NCI-H2107 treated with DMSO at 0.1 percent for 48 hours (cell line): ENCODE measurements around the gene ARPC4.

ENCODE experiments used
- DNase-seq: peaks from one replicate; lab custom pipeline; 2025; ENCODE audit not compliant: unreplicated experiment; lab: John Stamatoyannopoulos, UW

Gene ARPC4

DNA sequence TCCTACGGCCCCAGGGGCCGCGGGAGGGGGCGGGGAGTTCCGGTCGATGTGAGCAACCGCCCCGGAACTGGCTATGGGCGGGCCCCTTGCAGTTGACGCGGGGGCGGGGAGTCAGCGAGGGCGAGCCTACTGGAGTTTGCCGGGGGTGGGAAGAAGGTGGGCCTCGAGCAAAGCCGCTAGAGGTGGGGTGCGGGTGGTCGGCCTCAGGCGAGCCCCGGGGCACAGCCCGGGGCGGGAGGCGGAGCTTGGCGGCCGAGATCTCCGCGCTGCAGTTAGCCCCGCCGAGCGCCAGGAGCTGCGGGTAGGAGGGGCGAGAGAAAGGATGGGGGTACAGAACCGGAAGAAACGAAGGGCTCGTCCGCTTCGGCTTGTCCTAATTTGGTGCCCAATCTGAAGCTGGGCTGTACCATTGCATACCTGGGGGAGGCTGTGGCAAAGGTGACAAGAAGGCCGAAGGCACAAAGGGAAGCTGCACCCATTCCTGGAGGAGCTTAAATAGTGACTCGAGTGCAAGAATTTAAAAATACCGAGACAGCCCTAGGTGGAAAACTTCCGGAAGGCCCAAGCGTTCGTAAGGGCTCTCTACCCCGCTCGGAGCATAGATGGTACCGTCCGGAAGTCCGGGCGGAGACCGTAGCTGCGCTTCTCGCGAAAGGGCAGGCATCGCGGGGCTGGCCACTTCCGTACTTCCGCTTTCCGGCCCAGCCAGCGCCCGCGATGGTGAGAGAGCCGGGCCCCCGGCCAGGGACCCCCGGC is at the start of gene ARPC4, which contains the start of gene TADA3:
Gene ARPC4, plus strand, starts transcription at position 678 of the 756 bp plus-strand sequence. Its CDS starts 40 bp downstream, at position 718.
Gene TADA3, minus strand, starts transcription at position 69 of the 756 bp plus-strand sequence. CDS start 1,007 bp downstream, outside the sequence.
- DNase-seq, result peak; percentile 83

DNA sequence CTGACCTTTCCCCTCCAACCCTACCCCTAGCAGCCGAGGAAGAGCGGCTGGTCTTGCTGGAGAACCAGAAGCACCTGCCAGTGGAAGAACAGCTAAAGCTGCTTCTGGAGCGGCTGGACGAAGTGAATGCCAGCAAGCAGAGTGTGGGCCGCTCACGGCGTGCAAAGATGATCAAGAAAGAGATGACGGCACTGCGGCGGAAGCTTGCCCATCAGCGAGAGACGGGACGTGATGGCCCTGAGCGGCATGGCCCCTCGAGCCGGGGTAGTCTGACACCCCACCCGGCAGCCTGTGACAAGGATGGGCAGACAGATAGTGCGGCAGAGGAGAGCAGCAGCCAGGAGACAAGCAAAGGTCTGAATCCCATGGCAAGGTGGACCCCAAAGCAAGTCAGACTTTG is 49.3 kb upstream of the ARPC4 start:
- DNase-seq, result no peak

DNA sequence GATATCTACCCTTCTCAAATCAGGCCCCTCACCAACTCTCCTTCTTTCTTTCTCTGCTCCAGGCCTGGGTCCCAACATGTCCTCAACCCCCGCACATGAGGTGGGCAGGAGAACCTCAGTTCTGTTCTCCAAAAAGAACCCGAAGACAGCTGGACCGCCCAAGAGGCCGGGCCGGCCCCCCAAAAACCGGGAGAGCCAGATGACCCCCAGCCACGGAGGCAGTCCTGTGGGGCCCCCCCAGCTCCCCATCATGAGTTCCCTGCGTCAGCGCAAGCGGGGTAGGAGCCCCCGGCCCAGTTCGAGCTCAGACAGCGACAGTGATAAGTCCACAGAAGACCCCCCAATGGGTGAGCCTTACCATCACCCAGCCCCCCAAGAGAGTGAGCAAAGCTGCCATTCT is 48.7 kb upstream of the ARPC4 start:
- no peak for DNase-seq

DNA sequence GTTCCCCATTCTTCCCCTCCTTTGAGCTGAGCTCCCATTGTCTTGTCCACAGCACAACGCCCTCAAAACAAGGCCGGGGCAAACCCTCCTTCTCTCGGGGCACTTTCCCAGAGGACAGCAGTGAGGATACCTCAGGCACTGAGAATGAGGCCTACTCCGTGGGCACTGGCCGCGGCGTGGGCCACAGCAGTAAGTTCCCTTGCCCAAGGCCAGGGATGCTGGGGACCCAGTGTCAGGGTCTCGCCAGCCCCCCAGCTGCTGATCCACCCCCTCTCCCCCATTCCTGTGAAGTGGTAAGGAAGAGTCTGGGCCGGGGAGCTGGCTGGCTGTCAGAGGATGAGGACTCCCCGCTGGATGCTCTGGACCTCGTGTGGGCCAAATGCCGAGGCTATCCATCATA is 47.4 kb upstream of the ARPC4 start:
- no peak for DNase-seq

DNA sequence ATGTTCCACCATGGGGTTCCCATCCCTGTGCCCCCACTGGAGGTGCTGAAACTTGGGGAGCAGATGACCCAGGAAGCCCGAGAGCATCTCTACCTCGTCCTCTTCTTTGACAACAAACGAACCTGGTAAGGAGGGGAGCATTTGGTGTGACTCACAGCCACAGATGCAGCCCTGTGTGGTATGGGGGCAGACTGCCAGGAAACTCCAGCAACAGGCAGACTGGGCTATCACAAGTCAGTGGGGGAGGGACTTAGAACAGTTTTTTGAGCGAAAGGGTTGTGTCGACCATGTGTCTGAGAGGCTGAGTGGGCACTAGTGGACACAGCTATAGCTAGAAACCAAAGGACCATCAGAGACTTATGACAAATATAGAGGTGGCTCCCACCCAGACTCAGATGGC is 46.6 kb upstream of the ARPC4 start:
- no peak for DNase-seq

DNA sequence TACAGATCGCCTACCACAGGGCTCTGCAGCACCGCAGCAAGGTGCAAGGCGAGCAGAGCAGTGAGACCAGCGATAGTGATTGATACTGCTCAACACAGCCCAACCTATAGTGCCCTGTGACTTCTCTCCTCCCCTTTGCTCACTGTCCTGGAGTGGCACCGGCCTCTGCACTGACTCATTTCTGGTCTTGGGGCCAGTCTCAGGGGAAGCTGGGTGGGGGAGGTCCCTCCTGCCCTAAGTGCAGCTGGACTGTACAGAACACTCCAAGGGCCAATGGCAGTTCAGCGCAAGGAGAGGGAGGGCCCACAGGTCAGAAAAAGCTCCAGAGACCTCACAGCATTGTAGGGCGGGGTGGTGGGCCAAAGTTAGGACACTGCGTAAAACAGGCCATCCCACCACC is 45.6 kb upstream of the ARPC4 start:
- no peak for DNase-seq

DNA sequence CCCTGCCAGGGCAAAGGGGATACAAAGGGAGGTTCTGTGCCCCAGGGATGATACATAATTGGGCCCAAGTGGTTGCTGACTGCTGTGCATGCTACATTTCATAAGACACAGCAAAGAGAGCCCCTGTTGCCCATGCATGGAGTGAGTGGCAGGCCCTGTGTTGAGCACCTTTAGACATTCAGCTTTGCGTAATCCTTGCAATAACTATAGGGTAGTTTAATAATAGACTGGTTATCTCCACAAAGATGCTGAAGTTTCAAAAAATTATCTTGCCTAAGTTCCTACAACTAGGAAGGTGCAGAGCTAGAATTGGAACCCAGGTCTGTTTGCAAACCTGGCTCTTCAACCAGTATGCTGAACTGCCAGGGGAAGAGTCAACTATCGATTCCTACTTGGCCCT is 44.9 kb upstream of the ARPC4 start:
- no peak for DNase-seq

DNA sequence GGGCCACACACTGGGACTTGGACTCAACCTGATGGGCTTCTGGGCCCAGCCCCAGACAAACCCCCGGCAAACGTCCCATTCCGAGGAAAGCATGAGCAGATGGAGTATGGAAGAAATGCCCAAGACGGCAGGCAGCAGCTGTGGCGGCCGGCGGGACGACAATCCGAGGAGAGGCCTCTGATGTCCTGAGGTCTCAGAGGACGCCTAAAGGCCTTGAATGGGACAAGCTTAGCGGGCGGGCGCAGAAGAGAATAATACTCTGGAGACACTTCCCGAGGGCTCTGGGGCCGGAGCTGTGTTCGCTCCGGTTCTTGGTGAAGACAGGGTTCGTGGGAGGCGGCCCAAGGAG is 43.6 kb upstream of the ARPC4 start:
- no peak for DNase-seq

DNA sequence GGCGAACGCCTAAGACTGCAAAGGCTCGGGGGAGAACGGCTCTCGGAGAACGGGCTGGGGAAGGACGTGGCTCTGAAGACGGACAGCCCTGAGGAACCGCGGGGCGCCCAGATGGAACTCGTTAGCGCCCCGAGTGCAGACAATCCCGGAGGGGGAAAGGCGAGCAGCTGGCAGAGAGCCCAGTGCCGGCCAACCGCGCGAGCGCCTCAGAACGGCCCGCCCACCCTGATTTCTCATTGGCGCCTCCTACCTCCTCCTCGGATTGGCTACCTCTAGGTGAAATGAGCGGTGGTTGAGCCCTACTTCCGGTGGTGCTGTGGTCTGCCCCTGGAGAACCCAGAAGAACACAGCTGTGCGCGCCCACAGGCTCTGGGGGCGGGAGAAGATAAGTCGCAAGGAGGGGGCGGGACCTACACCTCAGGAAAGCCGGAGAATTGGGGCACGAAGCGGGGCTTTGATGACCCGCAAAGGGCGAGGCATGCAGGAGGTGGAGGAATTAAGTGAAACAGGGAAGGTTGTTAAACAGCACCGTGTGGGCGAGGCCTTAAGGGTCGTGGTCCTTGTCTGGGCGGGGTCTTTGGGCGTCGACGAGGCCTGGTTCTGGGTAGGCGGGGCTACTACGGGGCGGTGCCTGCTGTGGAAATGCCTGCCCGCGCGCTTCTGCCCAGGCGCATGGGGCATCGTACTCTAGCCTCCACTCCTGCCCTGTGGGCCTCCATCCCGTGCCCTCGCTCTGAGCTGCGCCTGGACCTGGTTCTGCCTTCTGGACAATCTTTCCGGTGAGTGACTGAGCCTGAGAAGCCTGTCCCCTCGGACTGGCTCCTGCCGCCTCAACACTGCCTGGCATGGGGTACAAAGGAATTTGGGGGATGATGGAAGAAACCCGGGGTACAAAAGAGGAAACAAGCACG is 43.0 kb upstream of the ARPC4 start, which contains the start of gene OGG1:
Gene OGG1, plus strand, starts transcription at position 308 of the 911 bp plus-strand sequence. Its CDS starts 335 bp downstream, at position 643.
- peak; percentile 86 for DNase-seq

DNA sequence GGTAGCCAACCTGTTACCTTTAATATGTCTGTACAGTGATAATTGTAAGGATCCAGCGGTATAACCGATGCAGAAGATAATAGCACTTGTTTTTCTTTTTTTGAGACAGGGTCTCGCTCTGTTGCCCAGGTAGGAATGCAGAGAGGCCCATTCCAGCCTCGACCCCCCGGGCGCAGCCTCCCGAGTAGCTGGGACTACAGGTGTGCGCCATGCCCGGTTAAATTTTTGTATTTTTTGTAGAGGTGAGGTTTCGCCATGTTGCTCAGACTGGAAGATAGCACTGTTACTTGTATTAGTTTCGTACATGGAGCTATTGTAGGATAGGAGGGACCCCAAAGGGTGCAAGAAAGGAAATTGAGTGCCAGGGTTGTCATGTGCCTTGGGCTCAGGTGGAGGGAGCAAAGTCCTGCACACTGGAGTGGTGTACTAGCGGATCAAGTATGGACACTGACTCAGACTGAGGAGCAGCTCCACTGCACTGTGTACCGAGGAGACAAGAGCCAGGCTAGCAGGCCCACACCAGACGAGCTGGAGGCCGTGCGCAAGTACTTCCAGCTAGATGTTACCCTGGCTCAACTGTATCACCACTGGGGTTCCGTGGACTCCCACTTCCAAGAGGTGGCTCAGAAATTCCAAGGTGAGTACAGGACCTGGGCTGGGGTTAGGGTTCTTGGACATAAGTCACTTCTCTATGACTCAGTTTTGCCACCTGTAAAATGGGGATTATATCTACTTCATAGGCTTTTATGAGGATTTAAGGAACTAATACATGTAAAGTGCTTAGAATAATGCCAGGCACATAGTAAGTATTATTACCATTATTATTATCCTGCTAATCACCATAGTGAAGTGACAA is 42.1 kb upstream of the ARPC4 start:
- no peak for DNase-seq

DNA sequence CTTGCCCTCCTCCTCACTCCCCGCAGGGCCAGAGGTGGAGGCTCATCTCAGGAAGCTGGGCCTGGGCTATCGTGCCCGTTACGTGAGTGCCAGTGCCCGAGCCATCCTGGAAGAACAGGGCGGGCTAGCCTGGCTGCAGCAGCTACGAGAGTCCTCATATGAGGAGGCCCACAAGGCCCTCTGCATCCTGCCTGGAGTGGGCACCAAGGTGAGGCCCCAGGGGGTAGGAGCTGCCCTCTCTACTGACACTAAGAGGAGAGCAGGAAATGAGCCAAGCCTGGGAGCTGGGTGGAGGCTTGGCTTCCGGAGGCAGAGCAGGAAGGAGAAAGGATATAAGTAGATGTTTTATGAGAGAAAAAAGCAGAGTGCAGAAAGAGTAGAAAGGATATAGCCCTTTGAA is 38.2 kb upstream of the ARPC4 start:
- DNase-seq, result no peak

DNA sequence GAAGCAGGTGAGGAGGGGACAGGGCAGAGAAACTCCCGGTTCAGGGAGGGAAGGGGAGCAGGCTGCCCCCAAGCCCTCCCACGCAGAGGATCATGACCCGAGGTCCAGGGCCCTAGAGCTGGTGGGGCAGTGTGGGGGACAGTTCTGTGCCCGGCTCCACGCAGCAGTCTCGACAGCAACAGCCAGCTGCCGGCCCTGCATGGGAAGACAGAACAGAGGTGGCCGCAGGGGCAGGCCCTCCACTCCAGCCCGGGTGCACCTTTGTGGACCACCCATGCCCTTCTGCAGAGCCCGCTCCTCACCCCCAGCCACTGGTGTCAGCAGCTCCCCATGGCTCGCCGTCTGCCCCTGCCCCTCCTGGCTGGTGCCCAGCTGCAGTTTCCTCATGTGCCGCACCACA is 35.5 kb upstream of the ARPC4 start:
- no peak for DNase-seq

DNA sequence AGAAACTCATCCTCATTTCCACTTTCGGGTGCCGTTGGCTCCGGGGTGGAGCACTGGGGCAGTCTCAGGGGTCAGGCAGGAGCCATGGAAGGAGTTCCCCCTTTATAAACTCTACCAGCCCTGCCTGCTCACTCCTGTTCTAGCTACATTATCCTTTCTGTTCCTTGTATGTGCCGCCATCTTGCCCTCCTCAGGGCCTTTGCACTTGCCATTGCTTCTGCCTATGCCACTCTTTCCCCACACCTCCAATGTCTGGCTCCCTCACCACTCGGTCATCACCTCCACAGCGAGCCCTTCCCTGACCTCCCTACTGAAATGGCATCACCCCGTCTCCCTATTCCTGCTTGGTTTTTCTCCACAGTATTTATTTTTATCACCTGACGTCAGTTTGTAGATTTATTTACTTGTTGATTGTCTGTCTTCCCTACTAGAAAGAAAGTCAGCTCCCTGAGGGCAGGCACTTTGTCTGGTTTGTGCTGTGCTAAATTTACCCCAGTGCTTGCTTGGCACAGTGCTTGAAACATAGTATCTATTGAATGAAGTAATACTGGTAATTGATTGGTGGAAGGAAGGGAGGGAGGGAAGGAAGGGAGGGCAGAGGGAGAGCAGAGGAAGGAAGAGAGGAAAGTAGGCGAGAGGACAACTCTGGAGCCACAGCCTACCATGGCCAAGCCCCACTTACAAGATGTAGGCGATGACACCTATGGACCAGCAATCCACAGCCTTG is 31.9 kb upstream of the ARPC4 start:
- no peak for DNase-seq

DNA sequence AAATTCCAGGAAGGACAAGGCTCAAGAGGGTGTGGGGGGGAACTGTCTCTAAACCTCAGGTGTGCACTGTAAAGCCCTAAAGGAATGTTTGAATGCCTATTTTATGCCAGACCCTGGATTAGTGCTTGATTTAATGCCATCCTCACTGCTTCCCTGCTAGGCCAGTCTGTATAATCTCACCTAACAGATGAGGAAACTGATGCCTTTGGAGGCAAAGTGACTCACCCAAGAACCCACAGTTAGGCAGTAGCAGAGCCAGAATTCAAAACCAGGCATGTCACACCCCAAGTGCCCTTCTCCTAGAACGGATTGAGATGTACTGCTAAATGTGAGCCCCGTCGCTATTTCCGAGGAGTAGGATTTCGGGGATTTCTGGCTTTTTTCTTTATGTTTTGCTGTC is 31.0 kb upstream of the ARPC4 start:
- no peak for DNase-seq

DNA sequence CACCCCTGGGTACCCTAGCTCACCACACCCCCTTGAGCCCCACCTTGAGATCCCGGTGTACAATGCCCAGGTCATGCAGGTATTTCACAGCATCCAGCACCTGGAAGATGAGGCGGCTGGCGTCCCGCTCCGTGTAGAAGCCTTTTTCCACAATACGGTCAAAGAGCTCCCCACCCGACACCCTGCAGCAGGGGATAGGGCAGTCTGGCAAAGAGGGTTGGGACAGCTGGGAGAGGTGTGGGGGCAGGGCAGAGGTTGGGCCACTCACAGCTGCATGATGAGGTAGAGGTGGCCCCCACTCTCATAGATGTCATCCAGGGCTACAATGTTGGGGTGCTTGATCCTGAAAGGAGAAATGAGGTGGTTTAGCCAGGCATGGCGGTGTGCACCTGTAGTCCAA is 30.0 kb upstream of the ARPC4 start:
- no peak for DNase-seq

DNA sequence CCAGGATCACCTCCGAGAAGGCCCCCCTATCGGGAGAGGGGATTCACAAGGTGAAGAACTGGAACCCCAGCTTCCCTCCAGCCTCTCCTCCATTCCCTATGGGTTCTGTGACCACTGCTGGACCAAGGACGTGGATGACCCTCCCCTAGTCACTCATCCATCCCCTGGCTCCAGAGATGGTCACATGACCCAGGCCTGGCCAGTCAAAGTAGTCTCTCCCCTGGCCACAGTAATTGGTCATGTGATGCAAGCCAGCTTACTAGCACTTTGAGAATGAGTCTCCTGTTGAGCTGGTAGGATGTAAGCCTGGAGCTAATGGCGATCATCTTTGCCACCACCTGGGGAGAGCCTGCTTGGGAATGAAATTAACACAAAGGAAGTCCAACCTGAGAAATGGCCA is 27.0 kb upstream of the ARPC4 start:
- DNase-seq, result no peak

DNA sequence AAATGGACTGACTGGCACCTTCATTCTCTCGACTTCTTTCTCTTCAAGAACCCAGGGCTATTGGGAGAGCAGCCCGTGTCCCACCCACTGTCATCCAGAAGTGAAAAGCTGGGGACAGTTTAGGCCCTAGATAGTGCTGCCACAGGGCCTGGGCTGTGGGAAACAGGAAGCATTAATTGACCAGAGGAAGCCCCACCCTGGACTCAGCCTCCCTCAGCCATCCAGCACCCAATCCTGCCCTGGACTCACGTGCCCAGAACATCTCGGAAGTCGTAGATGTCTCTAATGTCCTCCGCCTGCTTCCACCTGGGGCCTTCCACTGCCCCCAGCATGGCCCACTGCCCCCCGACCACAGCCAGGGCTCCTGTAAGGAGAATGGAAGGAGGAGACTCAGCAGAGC is 25.5 kb upstream of the ARPC4 start:
- DNase-seq, result no peak

DNA sequence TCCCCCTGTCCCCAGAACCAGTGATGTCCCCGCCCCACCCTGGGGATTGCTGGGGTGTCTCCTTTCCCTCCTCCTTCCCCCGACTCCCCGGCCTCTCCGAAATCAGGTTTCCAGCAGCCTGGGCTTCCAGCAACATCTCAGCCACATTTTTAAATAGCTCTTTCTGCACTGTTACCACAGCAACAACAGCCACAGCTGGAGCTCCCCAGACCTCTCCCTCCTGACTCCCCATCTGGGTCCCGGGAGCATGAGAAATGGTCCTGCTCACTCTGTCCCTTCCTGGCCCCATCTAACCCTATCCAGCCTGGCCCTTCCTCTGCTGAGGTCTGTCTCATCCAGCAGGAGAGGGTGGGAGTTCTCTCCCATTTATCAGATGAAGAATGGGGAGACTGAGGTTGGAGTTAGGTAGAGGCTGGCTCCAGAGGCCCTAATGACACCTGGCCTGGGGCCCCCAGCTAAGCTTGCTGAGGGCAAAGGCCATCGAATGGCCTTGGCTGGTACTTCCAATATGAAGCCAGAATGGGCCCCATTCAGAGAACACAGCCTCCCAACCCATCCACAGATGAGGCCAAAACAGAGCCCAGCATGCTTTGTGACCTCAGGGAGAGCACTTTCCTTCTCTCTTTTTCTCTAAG is 24.6 kb upstream of the ARPC4 start:
- DNase-seq, result no peak

DNA sequence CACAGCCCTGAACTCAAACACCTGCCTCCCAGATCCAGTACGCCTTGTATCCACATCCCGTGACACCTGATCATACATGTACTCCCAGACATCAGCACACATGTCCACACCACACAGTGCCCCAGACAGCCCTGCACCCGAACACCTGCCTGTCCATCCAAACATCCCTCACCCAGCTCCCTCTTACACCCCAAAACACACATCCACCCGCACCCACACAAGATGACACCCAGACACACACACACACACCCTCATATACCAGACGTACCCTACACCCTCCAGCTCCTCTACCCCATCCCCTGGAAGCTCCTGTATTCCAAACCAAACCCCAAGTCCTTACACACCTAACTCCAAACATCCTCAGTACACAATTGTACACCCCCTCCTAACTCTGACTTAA is 23.9 kb upstream of the ARPC4 start:
- no peak for DNase-seq
